IPS-NIHi11 (cell line): ENCODE data around the gene TBC1D21.

Experiments
- DNase-seq: peaks from one replicate; pipeline ENCODE4 v3.0.0; 2012; ENCODE audit warnings: mixed read lengths, low spot score

Gene TBC1D21, protein sequence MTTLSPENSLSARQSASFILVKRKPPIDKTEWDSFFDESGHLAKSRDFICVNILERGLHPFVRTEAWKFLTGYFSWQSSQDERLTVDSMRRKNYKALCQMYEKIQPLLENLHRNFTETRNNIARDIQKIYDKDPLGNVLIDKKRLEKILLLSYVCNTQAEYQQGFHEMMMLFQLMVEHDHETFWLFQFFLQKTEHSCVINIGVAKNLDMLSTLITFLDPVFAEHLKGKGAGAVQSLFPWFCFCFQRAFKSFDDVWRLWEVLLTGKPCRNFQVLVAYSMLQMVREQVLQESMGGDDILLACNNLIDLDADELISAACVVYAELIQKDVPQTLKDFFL

DNA sequence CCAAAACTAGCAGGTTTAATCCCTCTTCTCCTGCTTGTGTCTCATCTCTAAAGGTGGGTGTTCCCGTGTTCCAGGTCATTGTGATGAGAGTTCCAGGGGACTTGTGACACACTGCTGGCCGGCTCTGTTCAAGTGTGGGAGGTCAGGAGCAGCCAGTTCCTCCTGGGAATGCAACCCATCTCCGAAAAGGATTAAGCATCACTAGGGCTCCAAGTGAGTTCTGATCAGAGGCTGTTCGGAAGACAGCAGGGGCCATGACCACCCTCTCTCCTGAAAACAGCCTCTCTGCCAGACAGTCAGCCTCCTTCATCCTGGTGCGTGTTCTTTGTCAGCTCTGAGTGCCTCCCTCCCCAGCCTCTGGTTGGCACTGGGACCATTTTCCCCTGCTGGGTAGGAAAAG lies at the start of gene TBC1D21:
TSS of gene TBC1D21 (plus strand) at position 109 of the 400 bp plus-strand sequence. CDS start at position 255, 146 bp downstream.
- no peak for DNase-seq

GRCh38 chr15:73826711-73827251 lies 46.6 kb upstream of the TBC1D21 start:
- DNase-seq: no peak

DNA sequence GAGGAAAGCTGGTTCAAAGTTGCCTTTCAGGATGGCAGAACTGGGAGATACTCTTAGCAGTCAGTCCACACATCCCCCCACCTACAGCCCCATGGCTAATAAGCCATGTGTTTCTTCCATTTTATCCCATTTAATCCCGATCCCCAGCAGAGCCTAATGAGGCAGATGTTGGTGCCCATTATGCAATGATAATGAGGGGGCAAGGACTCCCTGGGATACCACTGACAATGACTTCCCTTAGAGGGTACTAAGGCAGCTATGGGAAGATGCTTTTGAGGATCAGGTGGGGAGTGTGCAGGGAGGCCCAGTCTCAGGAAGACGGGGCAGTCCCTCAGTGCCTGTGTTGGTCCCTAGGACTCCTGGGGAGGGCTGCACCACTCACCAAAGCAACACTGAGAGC lies 43.8 kb upstream of the TBC1D21 start:
- no peak for DNase-seq

GRCh38 chr15:73832657-73833056 lies 40.7 kb upstream of the TBC1D21 start:
- DNase-seq: peak; percentile 66

GRCh38 chr15:73836845-73837244 lies 36.5 kb upstream of the TBC1D21 start:
- no peak for DNase-seq

DNA sequence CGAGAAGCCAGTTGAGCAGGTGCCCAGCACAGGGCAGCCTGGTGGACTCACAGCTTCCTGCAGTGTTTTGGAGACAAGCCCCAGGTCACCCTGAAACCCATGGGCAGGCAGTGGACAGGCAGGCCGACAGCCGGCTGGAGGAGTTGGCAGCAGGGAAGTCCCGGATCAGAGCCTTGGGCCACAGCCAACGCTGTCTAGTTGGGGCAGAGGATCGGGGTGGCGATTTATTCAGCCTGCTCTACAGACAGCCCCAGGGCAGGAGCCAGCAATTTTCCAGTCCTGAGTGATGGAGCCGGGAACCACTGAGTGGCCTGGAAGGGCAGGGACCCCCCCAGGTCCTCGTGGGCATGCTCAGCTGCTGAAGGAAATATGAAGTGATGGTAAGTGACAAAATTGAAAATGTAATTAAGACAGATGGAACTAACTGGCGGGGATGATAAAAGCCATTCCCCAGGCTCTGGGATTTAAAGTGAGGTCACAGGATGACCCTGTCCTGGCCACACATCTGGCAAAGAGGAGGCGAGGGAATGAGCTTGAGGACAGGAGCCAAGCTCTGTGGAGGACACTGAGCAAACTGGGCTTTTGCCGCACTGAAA lies 34.4 kb upstream of the TBC1D21 start:
- no peak for DNase-seq

- no peak for DNase-seq
Measured at GRCh38 chr15:73839699-73840377, 33.5 kb upstream of the TBC1D21 start.

DNA sequence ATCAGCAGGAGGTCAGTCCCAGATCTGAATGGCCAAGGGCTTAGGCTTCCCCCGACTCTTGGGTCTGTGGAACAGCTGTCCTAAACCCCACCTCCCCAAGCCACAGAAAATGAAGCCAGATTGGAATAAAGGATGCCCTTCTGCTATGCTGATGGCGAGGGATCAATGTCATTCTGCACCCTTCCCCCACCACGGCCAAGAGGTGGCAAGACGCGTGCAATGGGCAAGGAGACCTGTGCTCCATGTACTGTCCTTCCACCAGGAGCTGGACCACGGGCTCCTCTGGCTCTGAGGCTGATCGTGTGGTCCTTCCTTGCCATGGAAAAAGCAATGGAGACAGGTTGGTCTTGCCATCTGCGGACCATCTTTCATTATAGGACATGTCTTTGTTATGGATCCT lies 32.6 kb upstream of the TBC1D21 start:
- no peak for DNase-seq

DNA sequence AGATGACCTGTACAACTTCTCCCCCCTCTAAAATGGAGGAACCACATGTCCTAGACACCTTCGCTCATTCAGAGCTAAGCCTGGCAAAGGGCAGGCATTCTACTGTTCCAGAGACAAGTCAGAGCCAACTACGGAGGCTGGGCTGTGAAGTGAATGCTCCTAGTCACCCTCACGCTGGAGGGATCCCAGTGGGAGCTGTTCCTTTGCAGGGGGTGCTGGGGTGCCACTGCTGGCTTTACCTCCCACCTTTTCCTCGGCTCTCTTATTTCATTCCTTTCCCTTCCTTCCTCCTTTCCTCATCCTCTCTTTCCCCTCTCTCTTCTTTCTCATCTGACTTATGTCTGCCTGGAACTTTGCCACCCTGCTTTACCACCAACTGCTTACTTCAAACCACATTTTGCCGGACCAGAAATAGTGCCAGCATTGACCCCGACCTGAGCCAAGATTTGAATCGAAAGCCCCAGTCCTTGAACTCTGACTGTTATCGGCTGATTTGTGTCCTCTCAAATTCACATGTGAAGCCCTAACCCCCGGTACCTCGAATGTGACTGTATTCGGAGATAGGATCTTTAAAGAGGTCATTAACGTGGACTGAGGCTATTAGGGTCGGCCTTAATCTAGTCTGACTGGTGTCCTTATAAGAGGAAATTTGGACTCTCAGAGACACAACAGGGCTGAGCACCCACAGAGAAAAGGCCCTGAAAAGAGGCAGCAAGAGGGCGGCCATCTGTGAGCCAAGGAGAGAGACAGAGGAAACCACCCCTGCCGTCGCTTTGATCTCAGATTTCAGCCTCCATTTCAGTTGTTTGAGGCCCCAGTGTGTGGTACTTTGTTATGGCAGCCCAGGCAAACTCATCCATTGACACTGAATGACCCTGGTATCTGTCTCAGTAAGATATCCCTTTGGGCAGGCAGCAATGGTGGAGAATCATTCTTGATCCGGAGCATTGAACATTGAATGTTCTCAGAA lies 31.3 kb upstream of the TBC1D21 start:
- DNase-seq: no peak

- DNase-seq: no peak
Measured at GRCh38 chr15:73843787-73844186, 29.6 kb upstream of the TBC1D21 start.

DNA sequence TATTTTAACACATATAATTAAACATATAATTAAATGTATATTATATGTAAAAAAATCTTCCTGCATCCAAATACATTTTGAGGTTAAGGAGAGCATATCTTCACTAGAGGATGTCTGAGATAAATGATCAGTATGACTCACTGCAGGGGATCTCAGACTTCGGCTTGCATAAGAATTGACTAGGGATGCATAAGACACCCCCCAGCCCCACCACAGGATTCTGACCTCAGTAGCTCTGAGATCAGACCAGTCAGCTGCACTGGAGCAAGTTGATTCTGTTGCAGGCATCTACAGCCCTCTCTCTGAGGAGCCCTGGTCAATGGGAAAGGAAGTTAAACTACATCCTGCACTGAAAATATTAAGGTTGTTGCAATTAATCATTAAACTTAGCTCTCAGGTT lies 29.0 kb upstream of the TBC1D21 start:
- no peak for DNase-seq

DNA sequence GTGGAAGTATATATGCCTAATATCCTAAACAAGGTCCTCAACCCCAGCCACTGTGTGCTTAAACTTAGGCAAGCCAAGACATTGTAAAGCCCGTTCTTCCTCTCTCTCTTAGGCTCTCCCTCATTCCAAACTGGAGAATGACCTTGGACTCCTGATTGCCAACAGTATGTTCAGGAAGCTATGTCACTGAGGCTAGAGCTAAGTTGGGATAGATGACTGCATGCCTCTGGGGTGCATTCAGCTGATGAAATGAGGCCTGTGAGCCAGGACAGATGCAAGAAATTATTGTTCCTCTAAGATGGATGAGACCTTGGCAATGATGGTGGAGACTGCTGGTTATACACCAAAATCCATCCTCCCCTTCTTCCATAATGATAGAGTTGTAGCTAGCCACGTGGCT lies 27.9 kb upstream of the TBC1D21 start:
- DNase-seq: no peak

DNA sequence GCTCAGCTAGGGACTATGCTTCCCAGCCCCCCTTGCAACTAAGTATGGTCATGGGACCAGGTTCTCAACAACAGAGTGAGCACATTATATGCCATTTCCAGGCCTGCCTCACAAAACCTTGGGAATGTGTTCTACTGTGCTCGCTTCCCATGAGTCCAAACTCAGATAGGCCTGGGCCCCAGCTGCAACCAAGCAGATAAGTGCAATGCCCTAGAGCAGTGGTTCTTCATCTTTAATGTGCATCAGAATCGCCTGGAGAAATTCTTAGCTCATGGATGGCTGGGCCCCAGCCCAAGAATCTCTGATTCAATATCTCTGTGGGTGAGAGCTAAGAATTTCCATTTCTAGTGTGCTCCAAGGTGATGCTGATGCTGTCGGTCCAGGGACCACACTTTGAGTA lies 27.5 kb upstream of the TBC1D21 start:
- no peak for DNase-seq

DNA sequence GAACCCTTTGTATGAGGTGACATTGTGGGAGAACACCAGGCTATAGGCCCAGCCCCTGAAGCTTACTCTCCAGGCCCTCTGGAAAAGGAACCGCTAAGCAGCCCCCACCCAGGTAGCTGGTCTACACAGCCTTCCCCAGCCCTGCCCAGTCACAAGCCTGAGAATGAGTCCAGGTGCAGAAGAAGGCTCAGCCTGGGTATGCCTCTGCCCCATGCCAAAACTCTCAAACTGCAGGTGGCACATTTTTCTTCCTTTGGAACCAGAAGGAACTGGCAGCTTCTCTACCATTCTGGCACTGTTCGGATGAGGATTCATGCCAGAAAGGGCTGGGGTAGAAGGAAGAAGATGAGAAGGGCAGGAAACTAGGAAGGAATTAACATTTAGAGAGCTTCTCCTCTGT lies 23.7 kb upstream of the TBC1D21 start:
- DNase-seq: no peak

DNA sequence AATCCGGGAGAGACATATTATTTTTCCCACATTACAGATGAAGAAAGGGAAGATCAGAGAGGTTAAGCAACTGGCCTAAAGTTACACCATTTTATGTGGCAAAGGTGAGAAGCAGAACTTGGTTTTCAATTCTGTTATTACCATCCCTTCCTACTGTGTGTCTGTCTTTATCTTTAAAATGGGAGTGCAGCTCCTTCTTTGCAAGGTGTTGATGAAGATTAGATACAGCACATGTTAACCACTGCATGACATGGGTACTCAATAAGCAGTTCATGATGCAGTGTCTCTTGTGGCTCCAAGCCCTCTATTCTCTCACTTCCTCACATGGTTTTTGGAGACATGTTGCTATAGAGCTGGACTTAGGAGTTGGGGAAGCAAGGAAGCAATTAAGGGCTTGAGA lies 23.1 kb upstream of the TBC1D21 start:
- no peak for DNase-seq

GRCh38 chr15:73851689-73852088 lies 21.7 kb upstream of the TBC1D21 start:
- DNase-seq: peak; percentile 84

GRCh38 chr15:73852507-73852906 lies 20.9 kb upstream of the TBC1D21 start:
- DNase-seq: no peak

- no peak for DNase-seq
Measured at GRCh38 chr15:73854265-73854664, 19.1 kb upstream of the TBC1D21 start.

DNA sequence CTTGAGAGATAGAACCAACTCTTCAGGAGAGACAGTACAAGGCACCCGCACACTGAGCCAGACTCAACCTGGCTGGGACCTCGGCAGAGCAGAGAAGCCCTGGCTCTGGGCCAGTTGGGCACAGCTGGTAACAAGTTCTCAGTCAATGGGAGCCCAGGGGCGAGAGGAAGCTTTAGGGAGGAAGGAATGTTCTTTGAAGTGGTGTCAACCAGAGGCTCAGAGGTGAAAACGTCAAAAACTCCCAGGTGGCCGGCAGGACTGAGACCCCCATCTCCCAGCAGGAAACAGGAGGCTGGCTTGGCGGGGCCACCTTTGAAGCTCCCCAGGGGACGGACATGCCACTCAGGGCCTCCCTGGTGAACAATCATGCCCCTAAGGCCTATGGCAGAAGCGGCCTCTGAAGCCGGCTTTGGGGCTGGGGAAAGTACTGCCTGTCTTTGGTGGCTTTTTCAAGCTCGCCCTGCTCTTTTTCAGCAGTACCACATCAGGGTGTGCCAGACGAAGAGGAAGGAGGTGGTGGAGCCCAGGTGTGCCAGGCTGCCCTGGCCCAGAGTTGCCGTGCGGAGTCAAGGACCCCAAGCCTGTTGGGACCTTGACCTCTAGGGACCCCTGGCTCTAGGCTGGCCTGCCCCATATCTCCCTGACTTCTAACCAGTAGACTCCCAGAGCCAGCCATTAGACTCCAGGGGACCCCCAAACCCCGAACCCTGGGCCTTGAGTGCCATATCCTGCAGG lies 16.7 kb upstream of the TBC1D21 start:
- DNase-seq: no peak

DNA sequence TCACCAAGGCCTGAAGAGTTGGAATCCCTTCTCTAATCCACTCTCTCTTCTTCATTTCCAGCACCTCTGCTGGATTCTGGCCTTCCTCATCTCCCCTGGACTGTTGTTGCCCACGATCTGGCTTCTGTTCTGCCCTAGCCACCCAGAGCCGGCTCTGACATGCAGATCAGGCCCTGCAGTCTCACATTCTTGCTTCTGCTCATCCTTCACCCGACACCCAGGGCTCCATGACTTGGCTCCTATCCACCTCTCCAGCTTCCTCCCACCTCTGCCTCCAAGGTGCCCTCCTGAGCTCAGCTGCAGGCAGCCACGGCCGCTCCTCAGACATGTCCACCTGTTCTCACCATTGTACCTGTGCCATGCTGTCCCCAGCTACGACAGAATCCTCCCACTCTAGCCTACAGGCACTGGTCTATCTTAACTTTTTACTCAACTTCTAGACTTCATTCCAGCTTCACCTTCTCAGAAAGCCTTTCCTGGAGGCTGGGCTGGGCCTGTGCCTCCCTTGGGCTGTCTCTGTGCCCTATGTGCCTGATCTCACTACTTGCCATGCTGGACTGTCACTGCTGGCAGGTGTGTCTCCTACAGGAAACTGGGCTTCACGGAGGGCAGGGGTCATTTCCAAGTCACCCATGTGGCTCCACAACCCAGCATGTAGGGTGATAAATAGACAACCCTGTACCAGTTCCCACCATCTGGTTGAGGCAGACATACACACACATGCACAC lies 16.0 kb upstream of the TBC1D21 start:
- DNase-seq: no peak
